H1 (cell line): ENCODE results near the gene DDX18. TPM values are rescaled to one million over a fixed set of nuclear protein-coding genes. Genes with fewer than 3 reads are reported as not detected.

Experiments
- CHD2 ChIP-seq: IDR thresholded peaks from 2 replicates; pipeline ENCODE4 v1.6.1; 2012; ENCODE audit warnings: low read length, improper control_type of control experiment
- KDM1A ChIP-seq: fragments of 200-600, 300-600 bp; sonication (generic); IDR thresholded peaks from 2 replicates; pipeline ENCODE4 v1.7.1; 2016; ENCODE audit warnings: mild to moderate bottlenecking, low read length, borderline replicate concordance
- KDM5A ChIP-seq: fragments of 200-600 bp; IDR thresholded peaks from 2 replicates; pipeline ENCODE4 v1.7.1; 2012; ENCODE audit warnings: mild to moderate bottlenecking, low read length, inconsistent platforms, mixed read lengths
- RFX5 ChIP-seq: IDR thresholded peaks from 2 replicates; pipeline ENCODE4 v1.6.1; 2011; ENCODE audit warnings: low read depth, low read length, improper control_type of control experiment, borderline replicate concordance
- SP4 ChIP-seq: IDR thresholded peaks from 2 replicates; pipeline ENCODE4 v1.6.1; 2012; ENCODE audit warnings: low read length, inconsistent platforms
- polyA plus RNA-seq, 7 experiments: library from polyadenylated mRNA; depleted of rRNA in 3 of 7; stranded (reverse) in 5 of 7; unstranded in 2 of 7; fragments of >200 nt in 5 of 7; fragments of 200-250 nt in 2 of 7; gene quantifications; 1 replicate in 5 of 7; 2 replicates in 1 of 7; 4 replicates in 1 of 7; pipeline versions ENCODE4 v1.2.1 to v1.2.3, GENCODE V29; 2011 to 2013; ENCODE audit warnings: missing spikeins in 2 of 7, mixed read lengths in 2 of 7
- total RNA-seq: library from RNA; stranded (reverse); fragmentation: NEBNext Ultra II Directional; extraction: Animal tissue kit (Norgen Biotek cat#: 25700); gene quantifications from 2 replicates; pipeline ENCODE4 v1.2.1, GENCODE V29; 2021
- TF ChIP-seq, protein P1 (sequence below): IDR thresholded peaks from 2 replicates; pipeline ENCODE4 v1.6.1; 2012; ENCODE audit warnings: inconsistent platforms
- TF ChIP-seq, protein P2 (sequence below): IDR thresholded peaks from 2 replicates; pipeline ENCODE4 v1.6.1; 2012; ENCODE audit warnings: low read length, inconsistent platforms

DDX18 gene
- total and polyA plus RNA-seq, 2 of the 8 experiments (the other 6 are each of a cell fraction or from before 2014, with no cell fraction given), result 31.3 to 119 TPM

DNA sequence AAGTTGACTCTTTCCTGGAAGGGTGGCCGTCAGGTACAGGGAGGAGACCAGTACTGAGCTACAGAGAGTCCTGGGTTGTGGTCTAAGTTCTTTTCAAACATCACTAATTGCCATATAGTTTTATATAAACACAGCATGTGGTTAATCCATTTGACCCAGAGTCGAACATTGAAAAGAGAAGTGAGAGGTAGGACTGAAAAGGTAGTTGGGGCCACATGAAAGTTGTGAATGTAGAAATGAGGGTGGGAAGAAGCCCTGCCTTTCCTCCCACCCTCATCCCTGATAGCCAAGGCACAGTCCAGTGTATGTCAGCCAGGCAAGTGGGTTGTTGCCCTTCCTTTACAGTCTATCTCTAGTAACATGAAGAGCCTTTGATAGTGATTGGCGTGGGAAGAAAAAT, 4.4 kb downstream of the DDX18 start (continued):
- TF ChIP-seq, protein P1, sequence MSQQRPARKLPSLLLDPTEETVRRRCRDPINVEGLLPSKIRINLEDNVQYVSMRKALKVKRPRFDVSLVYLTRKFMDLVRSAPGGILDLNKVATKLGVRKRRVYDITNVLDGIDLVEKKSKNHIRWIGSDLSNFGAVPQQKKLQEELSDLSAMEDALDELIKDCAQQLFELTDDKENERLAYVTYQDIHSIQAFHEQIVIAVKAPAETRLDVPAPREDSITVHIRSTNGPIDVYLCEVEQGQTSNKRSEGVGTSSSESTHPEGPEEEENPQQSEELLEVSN, result no peak
- TF ChIP-seq KDM1A (no peak), KDM5A (no peak), SP4 (no peak), CHD2 (no peak), RFX5 (no peak)
- TF ChIP-seq, protein P2, sequence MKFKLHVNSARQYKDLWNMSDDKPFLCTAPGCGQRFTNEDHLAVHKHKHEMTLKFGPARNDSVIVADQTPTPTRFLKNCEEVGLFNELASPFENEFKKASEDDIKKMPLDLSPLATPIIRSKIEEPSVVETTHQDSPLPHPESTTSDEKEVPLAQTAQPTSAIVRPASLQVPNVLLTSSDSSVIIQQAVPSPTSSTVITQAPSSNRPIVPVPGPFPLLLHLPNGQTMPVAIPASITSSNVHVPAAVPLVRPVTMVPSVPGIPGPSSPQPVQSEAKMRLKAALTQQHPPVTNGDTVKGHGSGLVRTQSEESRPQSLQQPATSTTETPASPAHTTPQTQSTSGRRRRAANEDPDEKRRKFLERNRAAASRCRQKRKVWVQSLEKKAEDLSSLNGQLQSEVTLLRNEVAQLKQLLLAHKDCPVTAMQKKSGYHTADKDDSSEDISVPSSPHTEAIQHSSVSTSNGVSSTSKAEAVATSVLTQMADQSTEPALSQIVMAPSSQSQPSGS, result no peak
